Liver (tissue), 9 donors: Measurements from ENCODE around the gene CTSS. TPM values are rescaled to one million over a fixed set of nuclear protein-coding genes. Genes with fewer than 3 reads are reported as not detected.
A peak's percentile ranks its signal among the peaks of the same experiment; 100 is the strongest.

Experiments
- DNase-seq: peaks from one replicate; pipeline ENCODE4 v3.0.0-alpha.2; 2017; ENCODE audit warnings: low spot score
- H3K27ac ChIP-seq, 2 donors: one replicate each; pipeline ENCODE4 v1.7.0; 2013; ENCODE audit warnings: inconsistent platforms in 2 of 2, low read length in 2 of 2, control low read depth in 1 of 2, low read depth in 1 of 2, mild to moderate bottlenecking in 1 of 2
- H3K27me3 ChIP-seq, 4 donors: one replicate each; pipeline versions ENCODE4 v1.6.1 to v1.7.0; 2013; ENCODE audit warnings: low read length in 3 of 4, inconsistent platforms in 1 of 4, mild to moderate bottlenecking in 1 of 4, moderate library complexity in 1 of 4; ENCODE audit not compliant: control insufficient read depth in 4 of 4, insufficient read depth in 4 of 4
- H3K36me3 ChIP-seq, 4 donors: one replicate each; pipeline versions ENCODE4 v1.6.1 to v1.7.0; 2013; ENCODE audit warnings: low read length in 3 of 4, mild to moderate bottlenecking in 3 of 4, low read depth in 1 of 4, moderate library complexity in 1 of 4; ENCODE audit not compliant: control insufficient read depth in 4 of 4, insufficient read depth in 3 of 4
- H3K4me1 ChIP-seq, 4 donors: one replicate each; pipeline versions ENCODE4 v1.6.1 to v1.7.0; 2013; ENCODE audit warnings: low read length in 3 of 4, mild to moderate bottlenecking in 3 of 4, moderate library complexity in 1 of 4; ENCODE audit not compliant: control insufficient read depth in 4 of 4, insufficient read depth in 4 of 4
- H3K4me3 ChIP-seq, 3 donors: one replicate each; pipeline versions ENCODE4 v1.6.1 to v1.7.0; 2013; ENCODE audit warnings: low read length in 3 of 3, control low read depth in 1 of 3, low read depth in 1 of 3, mild to moderate bottlenecking in 1 of 3
- H3K9ac ChIP-seq, 2 donors: one replicate each; pipeline ENCODE4 v1.7.0; 2013; ENCODE audit warnings: low read length in 2 of 2, mild to moderate bottlenecking in 2 of 2, moderate library complexity in 2 of 2, control low read depth in 1 of 2, low read depth in 1 of 2
- H3K9me3 ChIP-seq, 4 donors: one replicate each; pipeline versions ENCODE4 v1.6.1 to v1.7.0; 2013; ENCODE audit warnings: low read length in 3 of 4; ENCODE audit not compliant: control insufficient read depth in 4 of 4
- EGR1 ChIP-seq, 2 donors: IDR thresholded peaks; 2 replicates each; pipeline ENCODE4 v1.6.1; 2016 to 2018; ENCODE audit warnings: antibody characterized with exemption in 2 of 2, low read depth in 2 of 2
- FOXA1 ChIP-seq: IDR thresholded peaks from 2 replicates; pipeline ENCODE4 v1.6.1; 2016; ENCODE audit warnings: antibody characterized with exemption
- FOXA2 ChIP-seq: IDR thresholded peaks from 2 replicates; pipeline ENCODE4 v1.6.1; 2016; ENCODE audit warnings: antibody characterized with exemption
- GABPA ChIP-seq, 2 donors: IDR thresholded peaks in 1 of 2; conservative IDR thresholded peaks in 1 of 2; 2 replicates each; pipeline ENCODE4 v1.6.1; 2016; ENCODE audit warnings: antibody characterized with exemption in 2 of 2, mild to moderate bottlenecking in 1 of 2, moderate library complexity in 1 of 2
- HNF4A ChIP-seq, 2 donors: conservative IDR thresholded peaks; 2 replicates each; pipeline ENCODE4 v1.6.1; 2016; ENCODE audit warnings: antibody characterized with exemption in 2 of 2, mild to moderate bottlenecking in 2 of 2
- HNF4G ChIP-seq: IDR thresholded peaks from 2 replicates; pipeline ENCODE4 v1.6.1; 2016; ENCODE audit warnings: antibody characterized with exemption
- JUND ChIP-seq, 2 donors: IDR thresholded peaks; 2 replicates each; pipeline ENCODE4 v1.6.1; 2016; ENCODE audit warnings: antibody characterized with exemption in 2 of 2
- NR2F2 ChIP-seq: IDR thresholded peaks from 2 replicates; pipeline ENCODE4 v1.6.1; 2016; ENCODE audit warnings: antibody characterized with exemption
- RAD21 ChIP-seq, 2 donors: IDR thresholded peaks; 2 replicates each; pipeline ENCODE4 v1.6.1; 2016; ENCODE audit warnings: antibody characterized with exemption in 2 of 2, mild to moderate bottlenecking in 2 of 2
- REST ChIP-seq: IDR thresholded peaks from 2 replicates; pipeline ENCODE4 v1.6.1; 2016; ENCODE audit warnings: antibody characterized with exemption, mild to moderate bottlenecking
- RXRA ChIP-seq, 2 donors: IDR thresholded peaks; 2 replicates each; pipeline ENCODE4 v1.6.1; 2017 to 2018; ENCODE audit warnings: antibody characterized with exemption in 2 of 2, mild to moderate bottlenecking in 1 of 2
- SP1 ChIP-seq: IDR thresholded peaks from 2 replicates; pipeline ENCODE4 v1.6.1; 2018; ENCODE audit warnings: antibody characterized with exemption, mild to moderate bottlenecking
- TAF1 ChIP-seq: conservative IDR thresholded peaks from 2 replicates; pipeline ENCODE4 v1.6.1; 2016; ENCODE audit warnings: antibody characterized with exemption, mild to moderate bottlenecking
- YY1 ChIP-seq: IDR thresholded peaks from 2 replicates; pipeline ENCODE4 v1.6.1; 2016; ENCODE audit warnings: antibody characterized with exemption, mild to moderate bottlenecking
- ZBTB33 ChIP-seq: IDR thresholded peaks from 2 replicates; pipeline ENCODE4 v1.6.1; 2016; ENCODE audit warnings: antibody characterized with exemption
- WGBS: extraction: QIAGEN DNeasy Blood & Tissue Kit; methylation state at CpG from one replicate; pipeline ENCODE4 v1.1.7; 2013; 5-methylcytosine and 5-hydroxymethylcytosine counted together
- polyA plus RNA-seq, 2 donors: library from polyadenylated mRNA; stranded (reverse) in 1 of 2; unstranded in 1 of 2; fragments of 200-250 nt in 1 of 2; fragments of >200 nt in 1 of 2; fragmentation: Nextera tagmentation in 1 of 2; extraction: Ambion mirVana in 1 of 2; gene quantifications; one replicate each; pipeline versions ENCODE4 v1.2.1 to v1.2.3, GENCODE V29; 2013 to 2015
- total RNA-seq, 2 donors: library from RNA; depleted of rRNA; stranded (reverse); fragments of >200 nt; gene quantifications; one replicate each; pipeline ENCODE4 v1.2.3, GENCODE V29; 2014
- TF ChIP-seq, protein P1 (sequence below): IDR thresholded peaks from 2 replicates; pipeline ENCODE4 v1.6.1; 2016; ENCODE audit warnings: antibody characterized with exemption
- TF ChIP-seq, protein P2 (sequence below): fragments of 150-350 bp; IDR thresholded peaks from 2 replicates; pipeline ENCODE4 v1.5.1; 2017; ENCODE audit warnings: improper control_type of control experiment, low read depth, low read length; ENCODE audit not compliant: missing input control
- TF ChIP-seq, protein P3 (sequence below): IDR thresholded peaks from 2 replicates; pipeline ENCODE4 v1.6.1; 2016; ENCODE audit warnings: antibody characterized with exemption
- donor health status: healthy.
- donor health status: healthy.
- donor health status: healthy.
- donor health status: healthy.
- donor health status: healthy.

CTSS gene
- total and polyA plus RNA-seq, 4 donors = 17.3 to 122 (median 62.4) TPM

- WGBS = 56% methylated on average over 9 of the region's 9 CpGs
- Histone ChIP-seq H3K27me3 (no peaks in the 10 kb centered on the region), H3K36me3 (peaks cover 6 to 46% (median 39%) of the 10 kb centered on the region in 4 donors), H3K4me1 (peaks cover 0 to 4% (median 0%) of the 10 kb centered on the region in 4 donors), H3K9ac (no peak overlapping the region), H3K27ac (no peak overlapping the region), H3K4me3 (no peak overlapping the region), H3K9me3 (no peaks in the 10 kb centered on the region)
- TF ChIP-seq RXRA (IDR thresholded peaks at IDR 0.05) (no peak), YY1 (no peak), JUND (IDR thresholded peaks at IDR 0.05) (no peak), SP1 (no peak), TAF1 (no peak), FOXA1 (no peak), HNF4G (no peak), EGR1 (IDR thresholded peaks at IDR 0.05; ENCODE audit: low read depth in 2 of 2) (no peak), RAD21 (IDR thresholded peaks at IDR 0.05) (no peak), GABPA (IDR thresholded peaks at IDR 0.05 in 1 of 2, conservative IDR thresholded peaks at IDR 0.05 in 1 of 2) (no peak), ZBTB33 (no peak), FOXA2 (no peak), NR2F2 (no peak)
- TF ChIP-seq, protein P1, sequence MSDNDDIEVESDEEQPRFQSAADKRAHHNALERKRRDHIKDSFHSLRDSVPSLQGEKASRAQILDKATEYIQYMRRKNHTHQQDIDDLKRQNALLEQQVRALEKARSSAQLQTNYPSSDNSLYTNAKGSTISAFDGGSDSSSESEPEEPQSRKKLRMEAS = no peak
- TF ChIP-seq, protein P2, sequence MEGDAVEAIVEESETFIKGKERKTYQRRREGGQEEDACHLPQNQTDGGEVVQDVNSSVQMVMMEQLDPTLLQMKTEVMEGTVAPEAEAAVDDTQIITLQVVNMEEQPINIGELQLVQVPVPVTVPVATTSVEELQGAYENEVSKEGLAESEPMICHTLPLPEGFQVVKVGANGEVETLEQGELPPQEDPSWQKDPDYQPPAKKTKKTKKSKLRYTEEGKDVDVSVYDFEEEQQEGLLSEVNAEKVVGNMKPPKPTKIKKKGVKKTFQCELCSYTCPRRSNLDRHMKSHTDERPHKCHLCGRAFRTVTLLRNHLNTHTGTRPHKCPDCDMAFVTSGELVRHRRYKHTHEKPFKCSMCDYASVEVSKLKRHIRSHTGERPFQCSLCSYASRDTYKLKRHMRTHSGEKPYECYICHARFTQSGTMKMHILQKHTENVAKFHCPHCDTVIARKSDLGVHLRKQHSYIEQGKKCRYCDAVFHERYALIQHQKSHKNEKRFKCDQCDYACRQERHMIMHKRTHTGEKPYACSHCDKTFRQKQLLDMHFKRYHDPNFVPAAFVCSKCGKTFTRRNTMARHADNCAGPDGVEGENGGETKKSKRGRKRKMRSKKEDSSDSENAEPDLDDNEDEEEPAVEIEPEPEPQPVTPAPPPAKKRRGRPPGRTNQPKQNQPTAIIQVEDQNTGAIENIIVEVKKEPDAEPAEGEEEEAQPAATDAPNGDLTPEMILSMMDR = no peak
- TF ChIP-seq, protein P3, sequence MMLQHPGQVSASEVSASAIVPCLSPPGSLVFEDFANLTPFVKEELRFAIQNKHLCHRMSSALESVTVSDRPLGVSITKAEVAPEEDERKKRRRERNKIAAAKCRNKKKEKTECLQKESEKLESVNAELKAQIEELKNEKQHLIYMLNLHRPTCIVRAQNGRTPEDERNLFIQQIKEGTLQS = no peak
- peak; percentile 1 for DNase-seq
Measured at GRCh38 chr1:150810958-150811659, 45.5 kb upstream of the CTSS start.

- Histone ChIP-seq H3K4me1 (peaks cover 0 to 4% (median 0%) of the 10 kb centered on the region in 4 donors), H3K9ac (no peak overlapping the region), H3K4me3 (no peak overlapping the region), H3K27ac (no peak overlapping the region), H3K27me3 (no peaks in the 10 kb centered on the region), H3K36me3 (peaks cover 6 to 39% (median 34%) of the 10 kb centered on the region in 4 donors), H3K9me3 (no peaks in the 10 kb centered on the region)
- 91% methylated on average over 3 of the region's 3 CpGs for WGBS
- DNase-seq = no peak
- TF ChIP-seq, protein P2 = no peak
- no peak for TF ChIP-seq TAF1
- no peak for TF ChIP-seq REST
- TF ChIP-seq RAD21 (IDR thresholded peaks at IDR 0.05) = no peak
- no peak for TF ChIP-seq GABPA (IDR thresholded peaks at IDR 0.05 in 1 of 2, conservative IDR thresholded peaks at IDR 0.05 in 1 of 2)
- TF ChIP-seq HNF4A (conservative IDR thresholded peaks at IDR 0.05) = no peak
- TF ChIP-seq, protein P3 = no peak
- TF ChIP-seq ZBTB33 = no peak
- no peak for TF ChIP-seq FOXA1
- no peak for TF ChIP-seq NR2F2
- no peak for TF ChIP-seq EGR1 (IDR thresholded peaks at IDR 0.05; ENCODE audit: low read depth in 2 of 2)
- TF ChIP-seq, protein P1 = no peak
Measured at GRCh38 chr1:150809651-150810050, 44.1 kb upstream of the CTSS start.
